Measurements from ENCODE around the gene AGAP6.
"Not testable (repeated sequence)": the region's sequence is repeated elsewhere in the genome, so short reads cannot be mapped to it uniquely, and the experiment has no call there.

GRCh38 chr10:49952006-49952405 lies 36.2 kb upstream of the AGAP6 start:
- TF ChIP-seq CTCF (conservative IDR thresholded peaks at IDR 0.05 in 1 of 2, IDR thresholded peaks at IDR 0.05 in 1 of 2; ENCODE audit: extremely low read depth in 1 of 2, insufficient read depth in 1 of 2, low read depth in 1 of 2, low read length in 2 of 2); EZH2 (IDR thresholded peaks at IDR 0.05; ENCODE audit: borderline replicate concordance, low read length): not testable (repeated sequence)
